GM19438 (cell line): ENCODE results near the gene PNPLA7.

Experiments
- ATAC-seq: cut with Tn5 transposase; IDR thresholded peaks from one replicate; pipeline ENCODE4 v1.9.1; 2021; ENCODE audit warnings: low read depth; ENCODE audit not compliant: unreplicated experiment

The PNPLA7 gene

GRCh38 chr9:137462986-137463930 is 86.9 kb downstream of the PNPLA7 start:
- no peak for ATAC-seq

GRCh38 chr9:137462396-137462985 is 87.7 kb downstream of the PNPLA7 start:
- no peak for ATAC-seq

GRCh38 chr9:137461663-137462395 is 88.4 kb downstream of the PNPLA7 start:
- ATAC-seq = peak; percentile 63

GRCh38 chr9:137461316-137461662 is 88.9 kb downstream of the PNPLA7 start:
- no peak for ATAC-seq

- no peak for ATAC-seq
Observed at GRCh38 chr9:137460363-137461315, 89.6 kb downstream of the PNPLA7 start.

GRCh38 chr9:137459601-137460362 is 90.4 kb downstream of the PNPLA7 start:
- ATAC-seq = no peak

GRCh38 chr9:137459152-137459600 is 91.0 kb downstream of the PNPLA7 start, which contains the start of gene NSMF:
Gene NSMF, minus strand, starts transcription at chr9:137459334. Its CDS starts 232 bp downstream, at chr9:137459102.
- ATAC-seq = peak; percentile 46

- no peak for ATAC-seq
Observed at GRCh38 chr9:137458194-137459151, 91.7 kb downstream of the PNPLA7 start.

GRCh38 chr9:137457406-137458193 is 92.6 kb downstream of the PNPLA7 start:
- ATAC-seq = no peak

GRCh38 chr9:137456864-137457405 is 93.3 kb downstream of the PNPLA7 start:
- no peak for ATAC-seq

GRCh38 chr9:137456061-137456863 is 93.9 kb downstream of the PNPLA7 start:
- no peak for ATAC-seq

GRCh38 chr9:137455359-137455991 is 94.7 kb downstream of the PNPLA7 start:
- no peak for ATAC-seq

- ATAC-seq = no peak
Observed at GRCh38 chr9:137454597-137455358, 95.4 kb downstream of the PNPLA7 start.

GRCh38 chr9:137454145-137454596 is 96.0 kb downstream of the PNPLA7 start:
- ATAC-seq = no peak

- ATAC-seq = no peak
Observed at GRCh38 chr9:137453643-137454081, 96.5 kb downstream of the PNPLA7 start.
